Ureter (tissue), 1 donor: ENCODE measurements around the gene NAV1. TPM values are rescaled to one million over a fixed set of nuclear protein-coding genes. Genes with fewer than 3 reads are reported as not detected.
A peak's percentile ranks its signal among the peaks of the same experiment; 100 is the strongest.
"Not testable (repeated sequence)": the region's sequence is repeated elsewhere in the genome, so short reads cannot be mapped to it uniquely, and the experiment has no call there.

ENCODE experiments used
- DNase-seq: peaks from one replicate; pipeline ENCODE4 v3.0.0-alpha.2; 2020; ENCODE audit warnings: low spot score
- total RNA-seq: library from RNA; stranded (reverse); gene quantifications from one replicate; pipeline ENCODE4 v1.2.4, GENCODE V29; 2023
- donor health status: DM: yes; HTN: yes; CAD: no.

Gene NAV1
- total RNA-seq, 1 donor from 2014 or later: 49.3 TPM

DNA sequence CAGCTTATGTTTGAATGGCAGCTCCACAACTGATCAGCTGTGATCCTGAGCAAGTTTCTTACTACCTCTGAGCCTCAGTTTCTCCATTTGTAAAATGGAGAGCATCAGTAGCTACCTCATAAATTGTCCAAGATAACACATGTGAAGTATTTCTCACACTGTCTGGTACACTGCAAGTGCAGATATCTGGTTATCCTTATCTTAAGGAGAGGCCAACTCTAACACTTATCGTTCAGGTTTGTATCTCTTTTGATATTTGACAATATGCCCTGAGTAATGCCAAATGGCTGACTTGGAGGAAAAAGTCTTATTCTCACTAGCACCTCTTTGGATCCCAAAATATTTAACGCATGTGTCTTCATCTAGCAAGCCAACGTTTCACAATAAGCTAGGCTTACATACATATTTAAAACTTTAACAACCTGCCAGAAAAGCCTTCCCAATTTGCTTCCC, 34.7 kb upstream of the NAV1 start:
- DNase-seq: no peak

DNA sequence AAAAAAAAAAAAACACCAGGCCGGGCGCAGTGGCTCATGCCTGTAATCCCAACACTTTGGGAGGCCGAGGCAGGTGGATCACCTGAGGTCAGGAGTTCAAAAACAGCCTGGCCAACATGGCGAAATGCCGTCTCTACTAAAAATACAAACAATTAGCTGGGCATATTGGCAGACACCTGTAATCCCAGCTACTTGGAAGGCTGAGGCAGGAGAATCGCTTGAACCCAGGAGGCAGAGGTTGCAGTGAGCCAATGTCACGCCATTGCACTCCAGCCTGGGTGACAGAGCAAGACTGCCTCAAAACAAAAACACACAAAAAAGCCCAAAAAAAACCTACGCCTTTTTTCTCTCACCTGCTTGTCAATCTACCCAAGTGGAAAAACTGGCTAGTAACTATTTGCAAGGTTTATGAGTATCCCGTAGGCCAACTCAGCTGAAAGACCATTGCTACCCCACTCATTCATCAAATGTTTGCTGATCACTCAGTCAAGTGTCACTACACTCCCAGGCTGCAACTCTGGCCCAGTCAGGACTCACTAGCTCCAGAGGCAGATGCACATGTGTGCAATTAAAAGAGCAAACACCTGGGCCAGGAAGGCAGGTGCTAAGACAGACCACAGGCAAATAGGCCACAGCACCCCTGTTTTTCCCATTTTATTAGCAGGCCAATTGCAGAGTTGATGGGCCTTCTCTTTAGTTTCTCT, 34.0 kb upstream of the NAV1 start:
- no peak for DNase-seq

DNA sequence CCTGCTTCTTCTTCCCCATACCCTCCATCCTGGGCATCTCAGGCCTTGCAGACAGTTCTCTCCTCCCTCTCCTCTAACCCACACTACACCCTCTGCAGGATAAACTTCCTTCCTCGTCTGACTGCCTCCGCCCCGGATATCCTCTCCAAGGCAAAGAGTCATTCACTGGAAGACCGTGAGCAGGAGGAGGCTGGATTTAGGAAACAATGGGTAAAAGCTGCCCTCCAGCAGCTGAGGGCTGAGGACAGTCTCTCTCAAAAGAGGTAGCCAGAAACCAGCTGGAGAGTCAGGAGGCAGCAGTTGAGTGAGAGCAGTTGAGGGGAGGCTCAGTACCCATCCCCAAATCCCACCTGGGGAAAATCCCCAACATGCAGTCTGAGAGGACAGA, 33.4 kb upstream of the NAV1 start:
- no peak for DNase-seq

DNA sequence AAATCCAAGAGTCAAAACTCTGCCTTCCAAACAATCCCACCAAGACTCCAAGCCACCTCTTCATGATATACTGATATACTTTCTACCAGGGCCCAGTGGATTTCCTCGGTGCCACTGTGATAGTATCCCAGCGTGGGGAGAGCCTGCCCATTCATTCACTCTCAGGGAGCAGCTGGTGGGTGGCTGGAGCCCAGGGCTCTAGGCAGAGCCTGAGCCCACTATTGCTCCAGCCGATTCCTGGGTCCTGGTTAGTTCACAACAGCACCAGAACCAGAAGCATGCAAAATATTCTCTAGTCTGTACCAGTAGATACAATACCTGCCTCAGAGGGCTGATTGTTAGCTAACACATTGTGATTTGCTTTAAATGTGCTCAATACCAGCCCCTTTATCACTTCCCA, 32.8 kb upstream of the NAV1 start:
- no peak for DNase-seq

DNA sequence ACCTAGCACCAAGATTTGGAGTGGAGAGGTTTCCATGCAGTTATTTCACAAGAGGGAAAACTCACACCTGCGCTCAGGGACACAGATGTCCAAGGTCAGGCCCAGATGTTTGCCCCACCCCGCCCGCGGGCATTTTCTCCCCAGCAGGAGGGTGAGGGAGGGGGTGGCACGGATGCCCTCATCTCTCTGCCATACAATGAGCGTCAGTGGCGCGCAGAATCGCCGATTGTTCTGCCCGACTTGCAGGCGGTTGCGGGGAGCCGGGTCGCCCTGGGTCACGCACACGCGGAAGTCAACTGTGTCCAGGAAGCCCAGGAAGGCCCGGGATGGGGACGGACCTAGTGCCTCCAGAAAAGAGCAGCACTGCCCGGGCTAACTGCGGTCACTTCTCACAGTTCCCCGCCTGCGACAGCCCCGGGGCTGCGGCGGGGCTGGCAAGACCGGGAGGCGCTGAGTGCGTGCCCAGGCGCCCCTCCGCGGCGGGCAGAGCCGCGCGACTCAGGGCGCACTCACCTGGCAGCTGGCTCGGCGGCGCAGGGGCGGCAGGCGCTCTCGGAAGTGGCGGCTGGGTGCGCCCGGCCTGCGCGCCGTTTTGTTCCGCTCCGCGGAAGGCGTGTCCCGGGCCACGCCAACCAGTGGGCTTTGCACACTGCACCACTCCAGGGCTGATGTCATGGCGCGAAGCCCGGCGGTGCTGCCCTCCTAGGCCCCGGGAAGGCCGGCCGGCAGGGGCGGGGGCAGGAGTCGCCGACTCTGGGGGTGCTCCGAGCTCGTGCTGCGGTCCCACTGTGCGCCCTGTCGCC, 32.2 kb upstream of the NAV1 start, which contains the start of gene CSRP1:
TSS of gene CSRP1 (minus strand) at position 567 of the 803 bp plus-strand sequence. CDS start 10,820 bp downstream, outside the sequence.
- peak; percentile 91 for DNase-seq

DNA sequence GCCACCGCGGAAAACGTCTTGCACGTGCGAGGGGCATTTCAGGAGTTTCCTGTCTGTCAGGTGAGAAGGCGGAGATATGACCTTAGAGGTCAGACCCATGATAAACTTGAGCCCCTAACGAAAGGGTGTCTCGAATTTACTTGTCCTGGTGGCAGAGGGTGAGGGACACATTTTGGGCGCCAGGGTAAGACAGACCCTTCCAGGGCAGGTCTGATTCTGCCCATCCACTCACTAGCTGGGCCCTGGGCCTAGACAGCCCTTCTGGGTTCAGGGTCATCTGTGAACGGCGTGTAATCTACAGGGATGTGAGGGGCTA, 31.6 kb upstream of the NAV1 start:
- DNase-seq: no peak

DNA sequence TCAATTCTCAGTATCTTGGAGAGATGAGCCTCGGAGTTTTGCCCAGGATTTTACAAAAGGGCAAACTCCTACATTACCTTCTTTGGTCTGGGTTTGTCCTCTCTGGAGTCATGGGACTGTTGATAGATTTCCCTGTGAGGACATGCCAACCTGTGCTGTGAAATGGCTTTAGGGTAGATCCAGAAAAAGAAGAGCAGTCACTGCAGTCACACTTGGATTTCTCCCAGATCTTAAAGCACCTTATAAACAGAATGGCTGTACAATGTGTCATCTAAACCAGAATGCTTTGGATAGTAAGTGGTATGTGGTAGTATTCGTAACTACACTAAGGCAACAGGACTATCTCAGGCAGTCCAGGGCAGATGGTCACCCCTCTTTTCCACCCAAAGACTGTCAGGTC, 30.1 kb upstream of the NAV1 start:
- no peak for DNase-seq

DNA sequence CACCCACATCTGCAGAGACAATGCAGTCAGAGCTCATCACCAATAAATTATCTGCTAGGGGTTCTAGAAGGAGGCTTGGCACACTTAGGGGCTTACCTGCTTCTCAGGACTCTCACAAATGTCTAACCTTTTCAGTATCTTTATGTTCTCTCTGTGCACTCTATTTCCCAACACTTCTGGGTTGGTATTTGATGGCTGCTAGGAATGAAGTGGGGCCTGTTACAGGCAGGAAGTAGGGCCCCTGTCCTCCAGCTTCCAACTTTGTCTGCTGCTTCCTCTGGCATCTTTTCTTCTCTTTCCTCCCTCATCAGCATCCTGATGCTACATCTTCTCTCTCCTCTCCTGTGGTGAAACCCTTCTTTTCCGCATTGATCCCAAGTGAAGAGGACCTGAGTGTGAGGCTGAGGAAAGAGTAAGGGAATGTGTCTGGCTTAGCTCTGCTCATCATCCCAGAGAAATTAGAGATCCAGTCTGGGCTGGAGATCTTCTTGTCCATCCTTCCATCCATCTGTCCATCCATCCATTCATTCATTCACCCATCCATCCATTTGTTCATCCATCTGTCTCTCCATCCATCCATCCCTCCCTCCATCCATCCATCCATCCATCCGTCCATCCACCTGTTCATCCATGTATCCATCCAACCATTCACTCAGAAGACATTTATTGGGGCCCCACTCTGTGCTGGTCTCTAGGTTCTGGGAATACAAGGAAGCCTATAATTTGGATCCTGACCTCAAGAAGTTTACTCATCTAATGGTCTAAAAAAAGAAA, 29.1 kb upstream of the NAV1 start:
- no peak for DNase-seq

DNA sequence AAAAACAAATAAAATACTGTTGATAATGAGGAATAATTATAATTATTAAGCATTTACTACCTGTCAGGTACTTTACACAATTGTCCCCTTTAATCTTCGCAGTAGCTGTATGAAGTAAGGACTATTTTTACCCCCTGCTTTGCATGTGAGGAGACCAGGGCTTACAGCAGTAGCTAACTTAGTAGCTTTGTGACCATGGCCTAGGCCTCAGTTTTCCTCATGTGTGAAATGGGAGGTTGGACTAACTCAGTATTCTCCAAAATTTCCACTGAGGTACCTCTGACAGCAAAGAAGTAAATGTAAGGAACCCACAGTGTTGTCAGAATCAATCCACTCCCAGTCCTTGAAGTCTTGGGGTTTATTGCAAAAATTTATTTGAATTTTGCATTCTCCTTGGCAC, 28.2 kb upstream of the NAV1 start:
- DNase-seq: no peak

DNA sequence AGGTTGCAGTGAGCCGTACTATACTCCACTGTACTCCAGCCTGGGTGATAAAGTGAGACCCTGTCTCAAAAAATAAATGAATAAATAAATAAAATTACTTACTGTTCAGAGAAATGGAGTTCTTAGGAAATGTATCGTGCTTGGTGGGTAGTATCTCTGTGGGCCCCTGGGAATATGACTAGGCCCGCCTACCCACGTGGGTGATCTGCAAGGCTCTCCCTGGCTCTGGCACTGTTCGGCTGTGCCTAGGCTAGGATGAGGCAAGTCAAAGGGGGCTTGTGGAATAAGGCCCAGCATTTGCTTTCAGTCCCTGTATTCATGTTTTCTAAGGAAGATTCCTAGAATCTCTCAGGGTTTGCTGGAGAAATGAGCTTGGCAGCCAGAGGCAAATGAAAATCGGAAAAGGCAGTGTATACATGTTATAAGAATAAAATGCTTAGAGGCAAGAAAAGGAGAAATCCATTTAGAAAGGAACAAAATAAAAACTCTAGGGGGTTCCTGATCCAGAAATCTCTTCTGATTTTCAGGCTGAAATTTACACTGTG, 27.5 kb upstream of the NAV1 start:
- DNase-seq: no peak

DNA sequence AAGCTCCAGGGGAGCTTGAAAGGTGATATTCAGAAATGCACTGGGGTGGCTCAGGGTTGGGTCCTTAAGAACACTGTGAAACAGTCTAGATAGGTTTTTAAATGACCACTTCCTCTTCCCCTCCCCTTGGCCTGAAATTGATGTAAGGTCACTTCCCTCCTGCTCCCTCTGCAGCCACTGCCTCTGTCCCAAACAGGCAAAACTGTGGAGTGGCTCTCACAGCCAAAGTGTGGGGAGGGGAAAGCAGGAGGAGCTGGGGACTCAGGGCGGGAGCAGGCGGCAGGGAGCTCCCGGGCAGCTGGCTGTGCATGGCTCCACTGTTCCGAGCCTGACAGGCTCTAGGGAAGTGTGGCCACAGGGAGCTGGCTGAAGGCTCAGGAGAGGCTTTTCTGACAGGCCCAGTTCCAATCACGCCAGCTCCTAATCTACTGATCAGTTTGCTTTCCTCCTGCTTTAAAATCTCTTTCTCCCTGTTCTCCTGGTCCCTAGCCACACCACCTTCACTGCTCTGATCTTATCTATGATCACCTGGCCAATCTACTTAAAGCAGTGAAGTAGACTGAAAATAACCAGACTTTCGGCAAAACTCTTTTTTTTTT, 26.9 kb upstream of the NAV1 start:
- DNase-seq: peak; percentile 54

DNA sequence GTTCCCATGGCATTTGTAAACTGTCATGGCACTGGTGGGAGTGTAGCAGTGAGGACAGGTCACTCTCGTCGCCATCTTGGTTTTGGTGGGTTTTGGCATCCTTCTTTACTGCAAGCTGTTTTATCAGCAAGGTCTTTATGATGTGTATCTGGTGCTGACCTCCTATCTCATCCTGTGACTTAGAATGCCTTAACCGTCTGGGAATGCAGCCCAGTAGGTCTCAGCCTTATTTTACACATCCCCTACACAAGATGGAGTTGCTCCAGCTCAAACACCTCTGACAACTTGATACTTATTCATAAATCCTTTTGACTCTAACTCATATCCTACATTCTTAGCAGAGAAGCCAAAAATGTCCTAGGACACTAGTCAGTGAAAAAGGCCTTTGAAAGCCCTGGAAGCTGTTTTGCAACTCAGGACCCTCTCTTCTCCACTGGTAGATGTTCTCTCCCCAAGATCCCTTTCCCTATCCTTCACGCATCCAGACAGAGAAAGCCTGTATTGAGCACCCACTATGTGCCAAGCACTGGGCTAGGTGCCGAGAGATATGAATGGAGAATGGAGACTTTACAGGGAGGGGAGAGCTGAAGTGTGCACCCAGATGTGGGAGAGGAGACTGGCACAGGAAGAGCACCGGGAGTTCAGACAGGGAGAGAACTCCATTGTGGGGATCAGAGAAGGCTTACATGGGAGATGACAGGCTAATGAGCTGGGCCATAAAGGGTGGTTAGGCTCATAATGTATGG, 25.3 kb upstream of the NAV1 start:
- no peak for DNase-seq

DNA sequence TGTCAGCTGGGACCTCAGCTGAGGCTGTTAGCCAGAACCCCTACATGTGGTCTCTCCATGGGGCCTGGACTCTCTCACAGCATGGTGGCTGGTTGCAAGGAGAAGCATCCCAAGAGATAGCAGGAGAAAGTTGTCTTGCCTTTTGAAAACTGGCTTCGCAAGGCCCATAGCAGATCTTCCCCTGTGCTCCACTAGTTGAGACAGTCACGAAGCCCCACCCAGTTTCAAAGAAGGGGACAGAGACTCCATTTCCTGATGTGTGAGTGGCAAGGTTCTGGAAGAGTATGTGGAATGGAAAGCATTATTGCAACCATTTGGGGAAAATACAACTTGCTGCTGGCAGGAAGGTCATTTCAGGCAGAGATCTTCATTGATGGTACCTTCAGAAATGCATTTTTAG, 24.5 kb upstream of the NAV1 start:
- no peak for DNase-seq

DNA sequence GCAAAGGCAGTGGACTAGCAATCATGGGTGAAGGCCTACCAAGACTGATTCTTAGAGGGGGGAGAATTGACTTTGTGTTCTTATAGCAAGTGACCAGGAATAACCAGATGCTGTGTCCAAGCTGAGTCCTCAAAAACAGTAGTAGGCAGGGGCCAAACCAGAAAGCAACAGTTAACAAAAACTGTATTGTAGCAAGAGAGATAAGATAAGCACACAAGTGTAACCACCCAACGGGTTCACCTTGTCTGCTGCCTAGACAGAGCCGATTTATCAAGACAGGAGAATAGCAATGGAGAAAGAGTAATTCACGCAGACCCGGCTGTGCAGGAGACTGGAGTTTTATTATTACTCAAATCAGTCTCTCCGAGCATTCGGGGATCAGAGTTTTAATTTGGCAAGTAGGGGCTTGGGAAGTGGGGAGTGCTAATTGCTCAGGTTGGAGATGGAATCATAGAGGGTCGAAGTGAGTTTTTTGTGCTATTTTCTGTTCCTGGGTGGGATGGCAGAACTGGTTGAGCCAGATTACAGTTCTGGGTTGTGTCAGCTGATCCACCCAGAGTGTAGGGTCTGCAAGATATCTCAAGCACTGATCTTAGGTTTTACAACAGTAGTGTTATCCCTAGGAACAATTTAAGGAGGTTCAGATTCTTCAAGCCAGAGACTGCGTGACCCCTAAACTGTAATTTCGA, 23.7 kb upstream of the NAV1 start:
- no peak for DNase-seq

DNA sequence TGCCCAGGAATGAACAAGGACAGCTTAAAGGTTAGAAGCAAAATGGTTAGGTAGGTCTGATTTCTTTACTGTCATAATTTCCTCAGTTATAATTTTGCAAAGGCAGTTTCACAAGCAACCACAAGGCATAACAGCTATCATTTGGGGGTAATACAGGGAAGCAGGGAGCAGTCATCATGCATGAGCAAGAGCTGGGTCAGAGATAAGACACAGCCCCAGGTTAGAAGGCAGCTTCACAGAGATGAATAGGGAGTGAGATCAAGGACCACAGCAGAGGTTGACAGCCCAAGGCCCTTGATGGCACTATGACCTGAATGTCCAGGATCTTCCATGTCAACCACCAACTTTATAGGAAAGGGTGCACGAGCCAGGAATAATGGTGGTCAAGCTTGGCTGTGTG, 23.0 kb upstream of the NAV1 start:
- no peak for DNase-seq

DNA sequence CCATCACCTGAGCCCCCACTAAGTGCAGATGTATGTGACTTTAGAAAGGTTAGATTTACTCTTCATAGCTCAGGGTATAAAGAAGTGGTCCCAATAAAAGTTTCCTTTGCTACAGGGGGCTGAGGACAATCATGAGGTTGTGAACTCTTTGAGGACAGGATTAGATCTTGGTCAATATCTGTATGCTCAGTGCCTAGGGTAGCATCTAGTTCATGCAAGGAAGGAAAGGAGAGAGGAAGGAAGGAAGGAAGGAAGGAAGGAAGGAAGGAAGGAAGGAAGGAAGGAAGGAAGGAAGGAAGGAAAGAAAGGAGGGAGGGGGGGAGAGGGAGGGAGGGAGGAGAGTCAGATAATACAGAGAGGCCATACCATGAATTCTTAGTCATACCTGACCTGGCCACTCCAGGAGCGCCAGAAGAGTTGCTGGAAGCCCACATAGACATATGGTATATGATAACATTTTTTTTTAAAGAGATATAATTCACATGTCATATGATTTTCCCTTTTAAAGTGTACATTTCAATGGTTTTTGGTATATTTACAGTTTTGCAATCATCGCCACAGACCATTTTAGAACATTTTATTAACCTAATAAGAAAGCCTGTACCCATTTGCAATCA, 22.3 kb upstream of the NAV1 start:
- DNase-seq: no peak

DNA sequence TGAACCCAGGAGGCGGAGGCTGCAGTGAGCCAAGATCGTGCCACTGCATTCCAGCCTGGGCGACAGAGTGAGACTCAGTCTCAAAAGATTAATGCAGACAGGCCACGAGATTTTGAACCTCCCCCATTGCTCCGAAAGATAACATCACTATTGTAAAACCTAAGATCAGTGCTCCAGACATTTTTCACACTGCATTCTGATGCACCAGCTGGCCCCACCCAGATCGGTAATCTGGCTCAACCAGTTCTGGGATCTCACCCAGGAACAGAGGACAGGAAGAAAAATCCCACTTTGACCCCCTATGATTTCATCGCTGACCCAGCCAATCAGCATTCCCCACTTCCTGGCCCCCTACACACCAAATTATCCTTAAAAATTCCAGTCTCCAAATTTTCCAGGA, 21.3 kb upstream of the NAV1 start:
- DNase-seq: no peak

DNA sequence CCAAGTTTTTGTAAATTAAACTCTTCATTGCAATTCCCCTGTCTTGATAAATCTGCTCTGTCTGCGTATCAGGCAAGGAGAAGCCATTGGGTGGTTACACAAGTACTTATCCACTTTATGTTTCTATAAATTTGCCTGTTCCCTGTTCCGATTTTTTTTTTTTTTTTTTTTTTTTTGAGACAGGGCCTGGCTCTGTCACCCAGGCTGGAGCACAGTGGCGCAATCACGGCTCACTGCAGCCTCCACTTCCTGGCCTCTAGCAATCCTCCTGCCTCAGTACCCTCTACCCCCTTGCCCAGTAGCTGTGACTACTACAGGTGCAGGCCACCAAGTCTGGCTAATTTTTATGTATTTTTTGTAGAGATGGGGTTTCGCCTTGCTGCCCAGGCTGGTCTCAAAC, 20.9 kb upstream of the NAV1 start:
- no peak for DNase-seq

DNA sequence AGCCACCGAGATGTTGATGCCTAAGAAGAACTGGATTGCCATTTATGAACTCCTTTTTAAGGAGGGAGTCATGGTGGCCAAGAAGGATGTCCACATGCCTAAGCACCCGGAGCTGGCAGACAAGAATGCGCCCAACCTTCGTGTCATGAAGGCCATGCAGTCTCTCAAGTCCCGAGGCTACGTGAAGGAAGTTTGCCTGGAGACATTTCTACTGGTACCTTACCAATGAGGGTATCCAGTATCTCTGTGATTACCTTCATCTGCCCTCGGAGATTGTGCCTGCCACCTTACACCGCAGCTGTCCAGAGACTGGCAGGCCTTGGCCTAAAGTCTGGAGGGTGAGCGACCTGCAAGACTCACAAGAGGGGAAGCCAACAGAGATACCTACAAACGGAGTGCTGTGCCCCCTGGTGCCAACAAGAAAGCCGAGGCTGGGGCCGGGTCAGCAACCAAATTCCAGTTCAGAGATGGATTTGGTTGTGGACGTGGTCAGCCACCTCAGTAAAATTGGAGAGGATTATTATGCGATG, 18.8 kb upstream of the NAV1 start:
- DNase-seq: not testable (repeated sequence)
